GM12891 (cell line): ENCODE results near the gene PHPT1.

Experiments
- POLR2A ChIP-seq: IDR thresholded peaks from 2 replicates; pipeline ENCODE4 v1.6.1; 2011; ENCODE audit warnings: low read depth, low read length, control low read depth
- POU2F2 ChIP-seq: IDR thresholded peaks from 2 replicates; pipeline ENCODE4 v1.6.1; 2011; ENCODE audit warnings: low read depth, mild to moderate bottlenecking, control low read depth, low read length, moderate library complexity
- SPI1 ChIP-seq: IDR thresholded peaks from 2 replicates; pipeline ENCODE4 v1.6.1; 2011; ENCODE audit warnings: low read depth, low read length, control low read depth

DNA sequence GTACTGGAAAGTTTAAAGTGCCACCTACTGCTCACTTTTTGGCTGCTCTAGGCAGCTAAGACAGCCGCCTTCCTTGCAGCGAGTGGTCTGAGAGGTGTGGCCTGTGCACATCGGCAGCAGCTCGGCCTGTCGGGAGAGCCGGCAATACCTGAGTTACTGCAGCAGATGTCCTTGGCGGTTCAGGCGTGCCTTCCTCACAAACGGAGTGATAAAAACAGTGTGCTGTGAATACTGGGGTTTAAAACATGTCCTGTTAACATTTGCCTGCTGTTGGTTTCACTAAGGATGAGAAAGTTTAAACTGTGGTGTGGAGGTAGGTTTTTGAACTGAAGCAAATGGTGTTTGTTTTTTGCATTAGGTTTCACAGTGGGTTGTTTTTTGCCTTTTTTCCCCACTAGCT lies 50.0 kb downstream of the PHPT1 start:
- TF ChIP-seq POLR2A (no peak), POU2F2 (no peak), SPI1 (no peak)
